GM18502 (cell line): ENCODE data around the gene CYP27A1.
A peak's percentile ranks its signal among the peaks of the same experiment; 100 is the strongest.

Experiments used
- ATAC-seq: cut with Tn5 transposase; IDR thresholded peaks from one replicate; pipeline ENCODE4 v1.9.1; 2021; ENCODE audit warnings: mild to moderate bottlenecking; ENCODE audit not compliant: unreplicated experiment, poor library complexity

CYP27A1 gene

GRCh38 chr2:218781691-218782527 is at the start of gene CYP27A1:
CYP27A1 (plus strand) TSS chr2:218782147; CDS start chr2:218782183, 36 bp downstream.
- ATAC-seq = no peak

- no peak for ATAC-seq
These were observed 49.2 kb upstream of the CYP27A1 start for GRCh38 chr2:218732761-218733158.

GRCh38 chr2:218733171-218734021 is 48.6 kb upstream of the CYP27A1 start:
- peak; percentile 58 for ATAC-seq

GRCh38 chr2:218734190-218734975 is 47.6 kb upstream of the CYP27A1 start:
- no peak for ATAC-seq

GRCh38 chr2:218736531-218736930 is 45.4 kb upstream of the CYP27A1 start:
- ATAC-seq = no peak

- ATAC-seq = no peak
These were observed 38.9 kb upstream of the CYP27A1 start for GRCh38 chr2:218743068-218743467.

- no peak for ATAC-seq
These were observed 37.3 kb upstream of the CYP27A1 start for GRCh38 chr2:218744615-218745014.

- no peak for ATAC-seq
These were observed 36.8 kb upstream of the CYP27A1 start for GRCh38 chr2:218745160-218745558.

- ATAC-seq = no peak
These were observed 36.1 kb upstream of the CYP27A1 start for GRCh38 chr2:218745559-218746469.

- no peak for ATAC-seq
These were observed 35.5 kb upstream of the CYP27A1 start for GRCh38 chr2:218746470-218746795.

- no peak for ATAC-seq
These were observed 35.0 kb upstream of the CYP27A1 start for GRCh38 chr2:218746960-218747359.

- ATAC-seq = no peak
These were observed 33.1 kb upstream of the CYP27A1 start for GRCh38 chr2:218748741-218749441.

- ATAC-seq = no peak
These were observed 27.7 kb upstream of the CYP27A1 start for GRCh38 chr2:218754201-218754600.

GRCh38 chr2:218754781-218755180 is 27.2 kb upstream of the CYP27A1 start:
- ATAC-seq = no peak

GRCh38 chr2:218755198-218755566 is 26.8 kb upstream of the CYP27A1 start:
- ATAC-seq = no peak

GRCh38 chr2:218755567-218756404 is 26.2 kb upstream of the CYP27A1 start:
- ATAC-seq = no peak

GRCh38 chr2:218756599-218757377 is 25.2 kb upstream of the CYP27A1 start:
- no peak for ATAC-seq
